Activated T-helper 17 cell treated with anti-CD3 and anti-CD28 coated beads, Interleukin-2, amount 50 U/mL, for 72 hours (primary cell): ENCODE data around the gene TLN1. TPM values are rescaled to one million over a fixed set of nuclear protein-coding genes. Genes with fewer than 3 reads are reported as not detected.
A peak's percentile ranks its signal among the peaks of the same experiment; 100 is the strongest.

Experiments used
- ATAC-seq: fragments of 150-1000 bp; cut with Tn5 transposase; replicated peaks from 2 replicates; pipeline ENCODE4 v1.10.0; 2021; ENCODE audit warnings: mild to moderate bottlenecking, moderate library complexity
- H3K27ac Mint-ChIP-seq: one replicate; pipeline ENCODE4 v1.8.0; 2022; ENCODE audit warnings: mixed read lengths
- H3K27me3 Mint-ChIP-seq: one replicate; pipeline ENCODE4 v1.8.0; 2022; ENCODE audit warnings: mixed read lengths
- H3K36me3 Mint-ChIP-seq: one replicate; pipeline ENCODE4 v1.8.0; 2022; ENCODE audit warnings: low read depth, mild to moderate bottlenecking, mixed read lengths
- H3K4me1 Mint-ChIP-seq: one replicate; pipeline ENCODE4 v1.8.0; 2022; ENCODE audit warnings: mixed read lengths
- H3K4me3 Mint-ChIP-seq: one replicate; pipeline ENCODE4 v1.8.0; 2022; ENCODE audit warnings: mild to moderate bottlenecking, mixed read lengths
- H3K9me3 Mint-ChIP-seq: one replicate; pipeline ENCODE4 v1.8.0; 2022; ENCODE audit warnings: mixed read lengths
- total RNA-seq, 2 donors: library from RNA; stranded (reverse); gene quantifications; one replicate each; pipeline ENCODE4 v1.2.3, GENCODE V29; 2022

The TLN1 gene
- total RNA-seq, 2 donors from 2014 or later, result 293 to 458 TPM

GRCh38 chr9:35656831-35657545, 75.0 kb downstream of the TLN1 start:
- ATAC-seq, result no peak
- peak overlapping the region; percentile 98 for H3K4me3 Mint-ChIP-seq
- no peaks in the 10 kb centered on the region for H3K27me3 Mint-ChIP-seq
- H3K27ac Mint-ChIP-seq, result peak overlapping the region; percentile 99
- H3K36me3 Mint-ChIP-seq, result peaks cover 52% of the 10 kb centered on the region
- H3K9me3 Mint-ChIP-seq, result no peaks in the 10 kb centered on the region
- H3K4me1 Mint-ChIP-seq, result peaks cover 46% of the 10 kb centered on the region

GRCh38 chr9:35656348-35656747, 75.6 kb downstream of the TLN1 start:
- Mint-ChIP-seq H3K27me3 (no peaks in the 10 kb centered on the region), H3K4me1 (peaks cover 44% of the 10 kb centered on the region), H3K36me3 (peaks cover 45% of the 10 kb centered on the region), H3K9me3 (no peaks in the 10 kb centered on the region), H3K27ac (peak overlapping the region; percentile 99), H3K4me3 (peak overlapping the region; percentile 98)
- no peak for ATAC-seq

DNA sequence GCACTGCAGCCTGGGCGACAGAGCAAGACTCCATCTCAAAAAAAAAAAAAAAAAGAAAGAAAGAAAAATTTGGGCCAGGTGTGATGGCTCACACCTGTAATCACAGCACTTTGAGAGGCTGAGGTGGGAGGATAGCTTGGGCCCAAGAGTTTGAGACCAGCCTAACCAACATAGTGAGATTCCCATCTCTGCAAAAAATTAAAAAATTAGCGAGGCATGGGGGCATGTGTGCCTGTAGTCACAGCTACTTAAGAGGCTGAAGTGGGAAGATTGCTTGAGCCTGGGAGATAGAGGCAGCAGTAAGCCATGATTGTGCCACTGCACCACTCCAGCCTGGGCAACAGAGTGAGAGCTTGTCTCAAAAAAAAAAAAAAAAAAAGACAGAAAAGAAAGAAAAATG, 78.4 kb downstream of the TLN1 start:
- no peak overlapping the region for H3K4me3 Mint-ChIP-seq
- peak overlapping the region; percentile 66 for H3K27ac Mint-ChIP-seq
- no peaks in the 10 kb centered on the region for H3K9me3 Mint-ChIP-seq
- no peaks in the 10 kb centered on the region for H3K27me3 Mint-ChIP-seq
- no peak for ATAC-seq
- H3K4me1 Mint-ChIP-seq, result peaks cover 34% of the 10 kb centered on the region
- H3K36me3 Mint-ChIP-seq, result peaks cover 38% of the 10 kb centered on the region

DNA sequence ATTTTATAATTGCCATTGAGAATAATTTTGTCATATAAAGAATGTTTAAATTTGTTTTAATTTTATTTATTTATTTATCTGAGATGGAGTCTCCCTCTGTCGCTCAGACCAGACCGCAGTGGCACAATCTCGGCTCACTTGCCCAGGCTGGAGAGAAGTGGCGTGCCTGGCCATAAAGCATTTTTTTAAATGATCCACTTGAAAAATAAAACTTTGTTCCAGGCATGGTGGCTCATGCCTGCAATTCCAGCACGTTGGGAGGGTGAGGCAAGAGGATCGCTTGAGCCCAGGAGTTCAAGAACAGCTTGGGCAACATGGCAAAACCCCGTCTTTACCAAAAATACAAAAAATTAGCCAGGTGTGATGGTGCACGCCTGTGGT, 79.2 kb downstream of the TLN1 start:
- peaks cover 39% of the 10 kb centered on the region for H3K4me1 Mint-ChIP-seq

GRCh38 chr9:35651956-35652828, 79.8 kb downstream of the TLN1 start:
- Mint-ChIP-seq H3K9me3 (no peaks in the 10 kb centered on the region), H3K36me3 (peaks cover 33% of the 10 kb centered on the region), H3K4me3 (peak overlapping the region; percentile 90), H3K4me1 (peaks cover 39% of the 10 kb centered on the region), H3K27ac (peak overlapping the region; percentile 94), H3K27me3 (no peaks in the 10 kb centered on the region)
- ATAC-seq, result peak; percentile 36

More for the DNA sequence above, 79.2 kb downstream of the TLN1 start:
- no peak overlapping the region for H3K27ac Mint-ChIP-seq
- no peaks in the 10 kb centered on the region for H3K9me3 Mint-ChIP-seq
- no peak for ATAC-seq
- H3K4me3 Mint-ChIP-seq, result no peak overlapping the region
- H3K27me3 Mint-ChIP-seq, result no peaks in the 10 kb centered on the region
- peaks cover 38% of the 10 kb centered on the region for H3K36me3 Mint-ChIP-seq

GRCh38 chr9:35650341-35651158, 81.4 kb downstream of the TLN1 start, which contains the start of gene SIT1:
Gene SIT1, minus strand, starts transcription at chr9:35650931. Its CDS starts 78 bp downstream, at chr9:35650853.
- Mint-ChIP-seq H3K4me1 (peaks cover 24% of the 10 kb centered on the region), H3K9me3 (no peaks in the 10 kb centered on the region), H3K27me3 (no peaks in the 10 kb centered on the region), H3K27ac (peak within 1 kb of the TSS; percentile 94), H3K4me3 (peak within 1 kb of the TSS; percentile 90), H3K36me3 (peaks cover 41% of the 10 kb centered on the region)
- ATAC-seq, result peak; percentile 47

GRCh38 chr9:35649431-35650340, 82.3 kb downstream of the TLN1 start:
- no peak for ATAC-seq
- Mint-ChIP-seq H3K4me1 (peaks cover 25% of the 10 kb centered on the region), H3K9me3 (no peaks in the 10 kb centered on the region), H3K27ac (peak overlapping the region; percentile 94), H3K27me3 (no peaks in the 10 kb centered on the region), H3K36me3 (peaks cover 44% of the 10 kb centered on the region), H3K4me3 (peak overlapping the region; percentile 90)

Other genes starting within 250 kb of the TLN1 start
- 1 to 10 TPM; 1.3 to 1.9 TPM for gene RUSC2, start 242.1 kb downstream of the TLN1 start, total RNA-seq
- gene TESK1, start 126.9 kb downstream of the TLN1 start, total RNA-seq, result 10 to 100 TPM; 23.5 to 39.0 TPM
- gene CD72, start 113.8 kb downstream of the TLN1 start, total RNA-seq, result 10 to 100 TPM in 1 of 2 donors, 1 to 10 TPM in 1; 7.5 to 43.2 TPM
- gene SIT1, start 81.3 kb downstream of the TLN1 start, total RNA-seq, result 100 to 1,000 TPM in 1 of 2 donors, 10 to 100 TPM in 1; 97.0 to 135 TPM
- over 10,000 TPM in 1 of 2 donors, 1,000 to 10,000 TPM in 1; 5,785 to 10,768 TPM for gene RMRP, start 74.2 kb downstream of the TLN1 start, total RNA-seq
- gene CCDC107, start 73.9 kb downstream of the TLN1 start, total RNA-seq, result 10 to 100 TPM; 17.5 to 19.8 TPM
- 10 to 100 TPM in 1 of 2 donors, 1 to 10 TPM in 1; 9.4 to 16.1 TPM for gene ARHGEF39, start 67.0 kb downstream of the TLN1 start, total RNA-seq
- 10 to 100 TPM in 1 of 2 donors, under 1 TPM in 1; 0.89 to 31.7 TPM for gene CA9, start 58.3 kb downstream of the TLN1 start, total RNA-seq
- gene TPM2, start 42.3 kb downstream of the TLN1 start, total RNA-seq, result 1 to 10 TPM; 4.1 to 6.2 TPM
- gene CREB3, start 471 bp upstream of the TLN1 start, total RNA-seq, result 10 to 100 TPM; 23.9 to 40.3 TPM
- 10 to 100 TPM; 27.0 to 36.0 TPM for gene GBA2, start 17.0 kb upstream of the TLN1 start, total RNA-seq
- gene RGP1, start 17.1 kb upstream of the TLN1 start, total RNA-seq, result 10 to 100 TPM; 18.9 to 25.6 TPM
- not detected for gene MSMP, start 22.1 kb upstream of the TLN1 start, total RNA-seq
- gene NPR2, start 59.4 kb upstream of the TLN1 start, total RNA-seq, result 10 to 100 TPM; 11.1 to 11.6 TPM
- gene SPAG8, start 80.1 kb upstream of the TLN1 start, total RNA-seq, result under 1 TPM; 0.43 to 0.58 TPM
- 10 to 100 TPM; 27.7 to 38.0 TPM for gene HINT2, start 82.8 kb upstream of the TLN1 start, total RNA-seq
- not detected for gene FAM221B, start 96.5 kb upstream of the TLN1 start, total RNA-seq
- 1 to 10 TPM; 2.4 to 6.8 TPM for gene TMEM8B, start 97.0 kb upstream of the TLN1 start, total RNA-seq
- gene OR13J1, start 138.2 kb upstream of the TLN1 start, total RNA-seq, result not detected
- not detected for gene HRCT1, start 174.0 kb upstream of the TLN1 start, total RNA-seq
- not detected for gene SPAAR, start 177.3 kb upstream of the TLN1 start, total RNA-seq
- gene OR2S2, start 226.0 kb upstream of the TLN1 start, total RNA-seq, result not detected